Stimulated activated effector memory CD8-positive, alpha-beta T cell treated with anti-CD3 and anti-CD28 coated beads, Interleukin-12 subunit alpha, Interleukin-12 subunit beta, amount 100 ng/mL, for 72 hours (primary cell): ENCODE data around the gene KIF22.
"Not testable (repeated sequence)": the region's sequence is repeated elsewhere in the genome, so short reads cannot be mapped to it uniquely, and the experiment has no call there.

Source experiments
- ATAC-seq: fragments of 150-1000 bp; cut with Tn5 transposase; 2 replicates; pipeline ENCODE4 v1.10.0; 2021
- DNase-seq, 2 donors: peaks; one replicate each; pipeline ENCODE4 v3.0.0; 2021 to 2022; ENCODE audit warnings: low spot score in 2 of 2
- H3K27ac Mint-ChIP-seq: one replicate; pipeline ENCODE4 v1.8.0; 2022; ENCODE audit warnings: mild to moderate bottlenecking, mixed read lengths
- H3K36me3 Mint-ChIP-seq: one replicate; pipeline ENCODE4 v1.8.0; 2022; ENCODE audit warnings: mild to moderate bottlenecking, mixed read lengths
- H3K4me1 Mint-ChIP-seq: one replicate; pipeline ENCODE4 v1.8.0; 2022; ENCODE audit warnings: mixed read lengths
- H3K4me3 Mint-ChIP-seq: one replicate; pipeline ENCODE4 v1.8.0; 2022; ENCODE audit warnings: mild to moderate bottlenecking, mixed read lengths
- H3K9me3 Mint-ChIP-seq: one replicate; pipeline ENCODE4 v1.8.0; 2022; ENCODE audit warnings: mixed read lengths

Gene KIF22

DNA sequence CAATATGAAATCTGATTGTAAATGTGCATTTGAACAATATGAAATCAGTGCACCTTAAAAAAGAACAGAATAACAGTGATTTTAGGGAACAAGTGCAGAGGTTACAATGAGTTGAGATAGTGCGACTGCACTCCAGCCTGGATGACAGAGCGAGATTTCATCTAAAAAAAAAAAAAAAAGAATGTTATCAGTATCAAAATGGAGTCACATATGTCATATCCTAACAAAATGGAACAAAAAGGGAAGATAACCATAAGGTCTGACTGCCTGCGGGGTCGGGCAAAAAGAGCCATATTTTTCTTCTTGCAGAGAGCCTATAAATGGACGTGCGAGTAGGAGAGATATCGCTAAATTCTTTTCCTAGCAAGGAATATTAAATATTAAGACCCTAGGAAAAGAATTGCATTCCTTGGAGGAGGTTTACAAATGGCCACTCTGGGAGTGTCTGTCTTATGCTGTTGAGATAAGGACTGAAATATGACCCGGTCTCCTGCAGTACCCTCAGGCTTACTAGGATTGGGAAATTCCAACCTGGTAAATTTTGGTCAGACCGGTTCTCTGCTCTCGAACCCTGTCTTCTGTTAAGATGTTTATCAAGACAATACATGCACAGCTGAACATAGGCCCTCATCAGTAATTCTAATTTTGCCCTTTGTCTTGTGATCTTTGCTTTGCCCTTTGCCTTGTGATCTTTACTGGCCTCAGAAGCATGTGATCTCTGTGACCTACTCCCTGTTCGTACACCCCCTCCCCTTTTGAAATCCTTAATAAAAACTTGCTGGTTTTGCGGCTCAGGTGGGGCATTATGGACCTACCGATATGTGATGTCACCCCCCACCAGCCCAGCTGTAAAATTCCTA, 7.2 kb upstream of the KIF22 start:
- not testable (repeated sequence) for ATAC-seq, H3K4me3 Mint-ChIP-seq, H3K27ac Mint-ChIP-seq, DNase-seq, H3K9me3 Mint-ChIP-seq, H3K36me3 Mint-ChIP-seq
- peaks cover 17% of the 10 kb centered on the region for H3K4me1 Mint-ChIP-seq

- no peaks in the 10 kb centered on the region for H3K9me3 Mint-ChIP-seq
- peak; percentile 88 for ATAC-seq
- H3K4me3 Mint-ChIP-seq, result no peak overlapping the region
- no peak for DNase-seq
- H3K27ac Mint-ChIP-seq, result no peak overlapping the region
- H3K36me3 Mint-ChIP-seq, result peaks cover 5% of the 10 kb centered on the region
- H3K4me1 Mint-ChIP-seq, result peaks cover 17% of the 10 kb centered on the region
Observed at GRCh38 chr16:29784157-29784556, 6.4 kb upstream of the KIF22 start.

DNA sequence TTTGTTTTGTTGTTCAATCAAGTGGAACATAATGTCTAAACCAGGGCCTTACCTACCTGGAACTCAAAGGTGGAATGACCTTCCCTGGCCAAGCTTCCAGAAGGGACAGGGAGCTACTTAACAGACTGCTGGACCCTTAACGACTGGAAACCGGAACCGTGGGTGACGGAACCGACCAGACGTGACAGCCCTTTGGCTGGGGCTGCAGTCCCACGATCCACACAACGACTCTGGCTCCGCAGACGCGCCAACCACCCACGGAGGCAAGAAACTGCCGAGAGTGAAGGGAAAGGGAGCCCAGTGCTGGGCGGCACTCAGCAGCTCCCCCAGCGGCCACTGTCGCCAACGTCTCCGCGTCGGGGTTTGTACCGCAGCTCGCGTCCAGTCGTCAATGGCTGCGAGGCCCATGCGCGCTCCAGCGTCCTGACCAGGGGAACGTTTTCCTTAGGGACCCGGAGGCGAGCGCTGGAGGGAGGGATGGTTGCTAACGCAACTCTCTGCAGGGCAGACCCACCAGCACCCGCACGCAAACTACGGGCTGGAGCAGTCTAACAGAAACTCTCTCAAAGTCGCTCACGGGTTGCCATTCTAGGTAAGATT, 5.5 kb upstream of the KIF22 start:
- H3K4me3 Mint-ChIP-seq, result peak overlapping the region; percentile 65

GRCh38 chr16:29787155-29787554, 3.4 kb upstream of the KIF22 start:
- not testable (repeated sequence) for DNase-seq, H3K9me3 Mint-ChIP-seq, ATAC-seq, H3K4me3 Mint-ChIP-seq, H3K27ac Mint-ChIP-seq
- Mint-ChIP-seq H3K36me3 (peaks cover 27% of the 10 kb centered on the region), H3K4me1 (peaks cover 37% of the 10 kb centered on the region)

More for the DNA sequence above, 5.5 kb upstream of the KIF22 start:
- DNase-seq, result peak; percentile 64 to 85
- peak; percentile 87 for ATAC-seq
- no peaks in the 10 kb centered on the region for H3K9me3 Mint-ChIP-seq
- peaks cover 21% of the 10 kb centered on the region for H3K4me1 Mint-ChIP-seq
- peak overlapping the region; percentile 48 for H3K27ac Mint-ChIP-seq
- H3K36me3 Mint-ChIP-seq, result peaks cover 9% of the 10 kb centered on the region

DNA sequence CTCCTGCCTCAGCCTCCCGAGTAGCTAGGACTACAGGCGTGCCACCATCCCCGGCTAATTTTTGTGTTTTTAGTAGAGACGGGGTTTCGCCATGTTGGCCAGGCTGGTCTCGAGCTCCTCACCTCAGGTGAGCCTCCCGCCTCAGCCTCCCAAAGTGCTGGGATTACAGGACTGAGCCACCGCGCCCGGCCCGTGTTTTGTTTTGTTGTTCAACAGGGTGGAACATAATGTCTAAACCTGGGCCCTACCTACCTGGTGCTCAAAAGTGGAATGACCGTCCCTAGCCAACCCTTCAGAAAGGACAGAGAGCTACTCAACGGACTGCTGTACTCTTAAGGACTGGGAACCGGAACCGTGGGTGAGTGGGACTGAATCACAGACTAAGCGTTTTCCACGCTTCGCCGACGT, 772 bp upstream of the KIF22 start:
- DNase-seq (no peak), ATAC-seq (no peak)
- Mint-ChIP-seq H3K36me3 (peaks cover 35% of the 10 kb centered on the region), H3K27ac (peak overlapping the region; percentile 91), H3K4me3 (peak overlapping the region; percentile 92), H3K9me3 (no peaks in the 10 kb centered on the region), H3K4me1 (peaks cover 45% of the 10 kb centered on the region)

DNA sequence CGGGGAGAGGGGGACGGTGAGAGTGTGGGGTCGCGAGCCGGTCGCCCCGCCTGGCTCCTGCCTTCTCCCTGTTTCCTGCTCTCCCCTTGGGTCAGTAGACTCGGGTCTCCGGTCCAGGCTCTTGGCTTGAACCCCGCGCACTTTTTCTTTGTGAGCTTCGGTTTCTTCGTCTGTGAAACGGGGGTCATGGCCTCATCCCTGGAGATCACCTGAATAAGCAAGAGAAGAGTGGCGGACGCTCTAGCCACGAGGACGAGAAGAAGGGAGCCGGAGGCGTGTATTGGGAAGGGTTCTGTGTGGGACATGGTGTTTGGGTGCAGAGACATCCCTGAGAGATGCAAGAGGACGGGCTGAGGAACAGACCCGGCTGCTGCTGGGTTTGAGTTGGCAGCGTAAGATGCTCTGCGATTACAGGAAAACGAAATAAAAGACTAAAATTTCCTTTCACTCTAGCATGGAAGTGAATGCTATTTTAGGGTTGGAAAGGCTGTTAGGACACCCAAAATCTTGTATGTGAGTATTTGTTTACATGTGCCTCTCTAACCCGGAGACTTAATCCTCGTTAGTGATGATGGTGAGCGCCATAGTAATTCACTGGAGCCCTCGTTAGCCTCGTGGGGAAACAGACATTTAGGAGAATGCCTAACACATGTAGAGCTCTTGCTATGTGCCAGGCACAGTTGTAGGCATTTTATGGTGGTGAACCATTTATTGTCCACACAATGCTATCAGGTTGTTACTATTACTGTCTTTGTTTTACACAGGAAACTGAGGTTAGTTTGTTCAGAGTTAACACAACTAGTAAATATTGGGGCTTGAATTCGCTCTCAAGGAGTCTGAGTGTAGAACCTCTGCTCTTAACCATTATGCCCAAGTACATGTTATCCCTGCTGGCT, 646 bp downstream of the KIF22 start:
- peak overlapping the region; percentile 91 for H3K27ac Mint-ChIP-seq
- H3K9me3 Mint-ChIP-seq, result no peaks in the 10 kb centered on the region
- peak overlapping the region; percentile 92 for H3K4me3 Mint-ChIP-seq
- no peak for DNase-seq
- H3K36me3 Mint-ChIP-seq, result peaks cover 49% of the 10 kb centered on the region
- ATAC-seq, result peak; percentile 1
- H3K4me1 Mint-ChIP-seq, result peaks cover 36% of the 10 kb centered on the region

DNA sequence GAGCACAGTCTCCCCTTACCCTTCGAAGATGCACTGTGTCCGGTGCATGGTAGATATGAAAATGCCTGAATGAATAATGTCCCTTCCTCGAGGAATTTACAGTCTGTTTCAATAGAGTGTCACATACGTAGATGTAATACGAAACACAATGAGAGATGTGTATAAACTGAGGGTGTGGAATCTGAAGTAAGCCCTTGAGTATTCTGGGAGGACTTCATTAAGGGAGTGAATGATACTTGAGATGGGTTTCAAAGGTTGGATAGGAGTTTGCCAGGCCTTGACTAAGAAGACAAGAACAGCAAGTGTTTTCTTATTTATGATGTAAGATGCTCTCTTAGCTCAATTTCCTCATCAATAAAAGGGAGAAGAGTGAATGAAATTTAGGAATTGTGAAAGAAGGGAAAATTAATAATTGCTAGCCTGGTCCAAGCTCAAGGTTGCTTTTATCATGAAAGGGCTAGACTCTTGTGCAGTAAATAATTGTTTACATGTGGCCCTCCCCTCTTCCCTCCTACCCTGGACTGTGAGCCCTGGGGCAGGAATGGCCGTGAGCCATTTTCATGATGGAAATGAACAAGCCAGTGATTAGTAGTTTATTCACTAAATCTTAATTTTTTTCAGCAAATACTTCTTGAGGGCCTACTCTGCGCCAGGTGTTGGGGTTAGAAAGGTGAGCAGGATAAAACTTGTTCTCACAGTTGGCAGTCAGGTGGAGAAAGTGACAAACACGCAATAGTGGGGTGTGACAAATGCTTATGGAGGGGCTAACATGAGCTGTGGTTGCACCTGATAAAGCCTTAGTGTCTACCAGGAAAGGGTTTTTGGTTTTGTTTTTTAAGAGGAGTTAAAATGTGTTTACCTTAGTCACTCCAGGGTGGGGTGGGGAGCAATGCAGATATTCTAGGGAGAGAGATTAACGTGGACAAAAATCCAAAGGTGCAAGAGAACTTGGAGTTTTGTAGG, 1.6 kb downstream of the KIF22 start:
- no peaks in the 10 kb centered on the region for H3K9me3 Mint-ChIP-seq
- ATAC-seq, result no peak
- peaks cover 58% of the 10 kb centered on the region for H3K36me3 Mint-ChIP-seq
- peak overlapping the region; percentile 91 for H3K27ac Mint-ChIP-seq
- no peak for DNase-seq
- H3K4me1 Mint-ChIP-seq, result peaks cover 36% of the 10 kb centered on the region
- H3K4me3 Mint-ChIP-seq, result peak overlapping the region; percentile 92

- H3K36me3 Mint-ChIP-seq, result peaks cover 68% of the 10 kb centered on the region
- peaks cover 36% of the 10 kb centered on the region for H3K4me1 Mint-ChIP-seq
- not testable (repeated sequence) for ATAC-seq, H3K9me3 Mint-ChIP-seq, DNase-seq
- peak overlapping the region; percentile 92 for H3K4me3 Mint-ChIP-seq
- peak overlapping the region; percentile 91 for H3K27ac Mint-ChIP-seq
Observed at GRCh38 chr16:29793153-29793552, 2.6 kb downstream of the KIF22 start.

DNA sequence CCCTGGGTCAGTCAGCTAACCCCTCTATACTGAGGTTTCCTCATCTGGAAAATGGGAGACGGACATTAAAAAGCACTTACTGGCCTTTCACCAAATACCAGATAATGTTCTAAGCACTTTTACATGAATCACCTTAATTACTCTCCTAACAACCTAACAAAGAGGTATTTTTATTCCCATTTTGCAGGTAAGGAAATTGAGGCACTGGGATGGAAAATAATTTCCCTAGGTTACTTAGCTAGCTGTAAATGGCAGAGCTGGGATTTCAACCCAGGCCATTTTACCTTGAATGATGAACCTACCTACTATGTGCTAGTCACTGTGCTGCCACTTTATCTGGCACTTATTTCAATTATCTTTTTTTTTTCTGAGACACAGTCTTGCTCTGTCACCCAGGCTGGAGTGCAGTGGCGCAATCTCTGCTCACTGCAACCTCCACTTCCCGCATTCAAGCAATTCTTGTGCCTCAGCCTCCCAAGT, 3.7 kb downstream of the KIF22 start:
- no peak for DNase-seq
- Mint-ChIP-seq H3K27ac (peak overlapping the region; percentile 29), H3K9me3 (no peaks in the 10 kb centered on the region), H3K36me3 (peaks cover 79% of the 10 kb centered on the region), H3K4me3 (no peak overlapping the region), H3K4me1 (peaks cover 36% of the 10 kb centered on the region)
- ATAC-seq, result no peak

- H3K4me3 Mint-ChIP-seq, result no peak overlapping the region
- H3K36me3 Mint-ChIP-seq, result peaks cover 92% of the 10 kb centered on the region
- H3K9me3 Mint-ChIP-seq, result no peaks in the 10 kb centered on the region
- DNase-seq (no peak), ATAC-seq (no peak)
- peaks cover 30% of the 10 kb centered on the region for H3K4me1 Mint-ChIP-seq
- peak overlapping the region; percentile 100 for H3K27ac Mint-ChIP-seq
Observed at GRCh38 chr16:29802416-29802935, 11.9 kb downstream of the KIF22 start.

DNA sequence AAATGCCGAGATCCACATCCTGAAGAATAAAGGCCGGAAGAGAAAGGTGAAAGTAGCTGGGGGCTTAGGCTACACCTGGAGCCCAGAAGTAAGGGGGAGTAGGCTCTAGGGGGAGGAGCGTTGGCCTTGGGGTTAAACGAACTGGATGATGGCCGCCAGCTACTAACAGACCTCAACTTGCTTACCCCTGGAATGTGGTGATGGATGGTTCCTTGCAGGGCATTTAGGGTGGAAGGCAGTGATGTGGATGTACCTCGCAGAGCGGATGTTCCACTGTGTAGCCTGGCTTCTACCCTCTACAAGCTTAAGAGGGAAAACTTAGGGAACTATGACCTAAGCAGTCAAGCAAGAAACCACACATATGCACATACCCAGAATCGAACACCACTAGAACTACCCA, 13.5 kb downstream of the KIF22 start:
- Mint-ChIP-seq H3K27ac (peak overlapping the region; percentile 100), H3K4me3 (peak overlapping the region; percentile 97), H3K36me3 (peaks cover 92% of the 10 kb centered on the region), H3K4me1 (peaks cover 45% of the 10 kb centered on the region), H3K9me3 (no peaks in the 10 kb centered on the region)
- no peak for DNase-seq
- ATAC-seq, result no peak

- H3K4me3 Mint-ChIP-seq, result peak overlapping the region; percentile 97
- H3K9me3 Mint-ChIP-seq, result no peaks in the 10 kb centered on the region
- H3K36me3 Mint-ChIP-seq, result peaks cover 94% of the 10 kb centered on the region
- DNase-seq, result no peak
- H3K27ac Mint-ChIP-seq, result peak overlapping the region; percentile 100
- ATAC-seq, result no peak
- peaks cover 47% of the 10 kb centered on the region for H3K4me1 Mint-ChIP-seq
Observed at GRCh38 chr16:29804455-29805231, 14.1 kb downstream of the KIF22 start.
